ENCODE data around the gene SGK2.

DNA sequence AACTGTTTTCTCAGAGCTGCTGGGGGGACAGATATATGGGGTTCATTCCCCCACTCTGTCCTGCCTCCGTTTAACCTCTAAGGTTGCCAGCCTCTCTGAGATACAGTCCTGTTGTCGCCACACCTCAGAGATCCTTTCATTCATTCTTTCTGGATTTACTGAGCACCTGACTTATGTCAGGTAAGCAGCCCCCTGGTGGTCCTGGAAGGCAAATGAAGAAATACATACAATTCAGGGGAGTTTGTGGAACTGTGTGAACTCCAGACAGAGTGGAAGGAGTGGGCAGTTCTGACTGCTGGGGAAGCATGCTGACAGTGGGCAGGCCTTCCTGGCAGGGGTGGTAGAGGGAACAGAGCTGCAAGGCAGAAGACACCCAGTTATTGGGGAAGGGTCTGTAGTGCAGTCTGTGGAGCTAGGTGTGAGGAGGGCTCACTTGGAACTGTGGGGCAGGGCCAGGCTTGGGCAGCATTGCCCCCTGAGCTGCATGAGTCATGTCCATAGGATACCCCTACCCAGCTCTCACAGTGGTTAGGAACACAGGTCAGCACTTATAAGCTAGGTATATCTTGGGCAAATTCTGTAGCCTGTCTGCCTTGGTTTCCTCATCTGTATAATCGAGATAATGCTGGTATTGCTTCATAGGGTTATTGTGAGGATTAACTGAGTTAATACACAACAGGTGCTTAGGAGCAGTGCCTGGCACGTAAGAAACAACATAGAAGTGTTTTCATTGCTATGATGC, 12.8 kb upstream of the SGK2 start:
- TF ChIP-seq, protein P1, sequence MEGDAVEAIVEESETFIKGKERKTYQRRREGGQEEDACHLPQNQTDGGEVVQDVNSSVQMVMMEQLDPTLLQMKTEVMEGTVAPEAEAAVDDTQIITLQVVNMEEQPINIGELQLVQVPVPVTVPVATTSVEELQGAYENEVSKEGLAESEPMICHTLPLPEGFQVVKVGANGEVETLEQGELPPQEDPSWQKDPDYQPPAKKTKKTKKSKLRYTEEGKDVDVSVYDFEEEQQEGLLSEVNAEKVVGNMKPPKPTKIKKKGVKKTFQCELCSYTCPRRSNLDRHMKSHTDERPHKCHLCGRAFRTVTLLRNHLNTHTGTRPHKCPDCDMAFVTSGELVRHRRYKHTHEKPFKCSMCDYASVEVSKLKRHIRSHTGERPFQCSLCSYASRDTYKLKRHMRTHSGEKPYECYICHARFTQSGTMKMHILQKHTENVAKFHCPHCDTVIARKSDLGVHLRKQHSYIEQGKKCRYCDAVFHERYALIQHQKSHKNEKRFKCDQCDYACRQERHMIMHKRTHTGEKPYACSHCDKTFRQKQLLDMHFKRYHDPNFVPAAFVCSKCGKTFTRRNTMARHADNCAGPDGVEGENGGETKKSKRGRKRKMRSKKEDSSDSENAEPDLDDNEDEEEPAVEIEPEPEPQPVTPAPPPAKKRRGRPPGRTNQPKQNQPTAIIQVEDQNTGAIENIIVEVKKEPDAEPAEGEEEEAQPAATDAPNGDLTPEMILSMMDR (conservative IDR thresholded peaks at IDR 0.05; ENCODE audit: low read depth, low read length): no peak
- TF ChIP-seq EZH2 (IDR thresholded peaks at IDR 0.05; ENCODE audit: borderline replicate concordance, low read depth, low read length, poor library complexity, severe bottlenecking): no peak
